ENCODE data around the gene PIK3R3. TPM values are rescaled to one million over a fixed set of nuclear protein-coding genes. Genes with fewer than 3 reads are reported as not detected.

The PIK3R3 gene
- total RNA-seq, 1 experiment from 2014 or later, result 10.4 TPM

- no peak overlapping the region for H2AFZ ChIP-seq (ENCODE audit: low read length)
Observed at GRCh38 chr1:46003315-46003714, 129.1 kb downstream of the PIK3R3 start.

DNA sequence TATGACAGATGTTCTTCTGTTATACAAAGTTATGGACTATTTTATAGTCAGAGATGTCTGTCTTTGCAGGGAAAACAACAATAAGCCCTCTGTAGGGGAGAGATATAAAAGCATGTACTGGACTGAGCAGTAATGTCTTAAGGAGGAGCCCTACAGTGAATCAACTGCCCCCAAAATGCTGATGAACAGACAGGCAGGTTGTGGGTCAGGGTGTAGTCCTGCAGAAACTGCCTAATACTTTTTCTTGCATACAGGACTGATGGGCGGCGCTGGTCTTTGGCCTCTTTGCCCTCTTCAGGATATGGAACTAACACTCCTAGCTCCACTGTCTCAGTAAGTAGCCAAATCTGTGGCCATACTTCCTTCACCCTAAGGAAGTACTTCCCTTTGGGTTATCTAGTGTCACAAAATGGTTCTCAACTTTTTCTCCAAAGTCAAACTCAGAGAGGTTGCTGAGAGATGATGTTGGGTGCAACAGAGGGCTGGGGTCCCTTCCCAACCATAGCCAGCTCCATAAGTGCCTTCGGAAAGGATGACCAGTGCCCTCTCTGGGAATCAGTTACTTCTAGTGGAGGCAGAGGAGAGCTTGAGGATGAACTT lies 129.8 kb downstream of the PIK3R3 start:
- Histone ChIP-seq H3K4me3 (ENCODE audit: low read length) (no peak overlapping the region), H3K27me3 (ENCODE audit: low read length) (no peaks in the 10 kb centered on the region), H3K9ac (ENCODE audit: low read length) (no peak overlapping the region), H3K4me2 (ENCODE audit: low read depth, low read length, poor library complexity, severe bottlenecking) (no peak overlapping the region), H3K9me3 (ENCODE audit: low read length) (no peaks in the 10 kb centered on the region), H4K20me1 (ENCODE audit: insufficient read depth, low read depth, low read length) (no peaks in the 10 kb centered on the region), H2AFZ (ENCODE audit: low read length) (no peak overlapping the region), H3K9me2 (replicated peaks; ENCODE audit: insufficient read depth, low read length) (no peaks in the 10 kb centered on the region), H3K79me2 (ENCODE audit: low read length) (peaks cover 22% of the 10 kb centered on the region), H3K36me3 (ENCODE audit: insufficient read depth, low read length) (peaks cover 4% of the 10 kb centered on the region; the same call in 1 of the 2 replicates), H3K4me1 (ENCODE audit: low read length) (no peaks in the 10 kb centered on the region), H3K27ac (ENCODE audit: low read length) (no peak overlapping the region)
- no peak for DNase-seq

More at GRCh38 chr1:46003315-46003714, 129.1 kb downstream of the PIK3R3 start:
- Histone ChIP-seq H3K9me2 (replicated peaks; ENCODE audit: insufficient read depth, low read length) (no peaks in the 10 kb centered on the region), H4K20me1 (ENCODE audit: insufficient read depth, low read depth, low read length) (no peaks in the 10 kb centered on the region), H3K27me3 (ENCODE audit: low read length) (no peaks in the 10 kb centered on the region), H3K27ac (ENCODE audit: low read length) (no peak overlapping the region), H3K4me2 (ENCODE audit: low read depth, low read length, poor library complexity, severe bottlenecking) (no peak overlapping the region), H3K79me2 (ENCODE audit: low read length) (peaks cover 15% of the 10 kb centered on the region), H3K4me3 (ENCODE audit: low read length) (no peak overlapping the region), H3K9me3 (ENCODE audit: low read length) (no peaks in the 10 kb centered on the region), H3K36me3 (ENCODE audit: insufficient read depth, low read length) (peaks cover 10% of the 10 kb centered on the region), H3K9ac (ENCODE audit: low read length) (no peak overlapping the region), H3K4me1 (ENCODE audit: low read length) (peaks cover 3% of the 10 kb centered on the region; the same call in 1 of the 2 replicates)
- DNase-seq, result no peak

GRCh38 chr1:46001081-46001785 lies 131.2 kb downstream of the PIK3R3 start:
- H3K79me2 ChIP-seq (ENCODE audit: low read length), result peaks cover 26% of the 10 kb centered on the region
- no peaks in the 10 kb centered on the region for H3K9me3 ChIP-seq (ENCODE audit: low read length)
- no peak overlapping the region for H2AFZ ChIP-seq (ENCODE audit: low read length)
- no peak overlapping the region for H3K4me2 ChIP-seq (ENCODE audit: low read depth, low read length, poor library complexity, severe bottlenecking)
- no peak for DNase-seq
- no peak overlapping the region for H3K27ac ChIP-seq (ENCODE audit: low read length)
- H3K9ac ChIP-seq (ENCODE audit: low read length), result no peak overlapping the region
- H4K20me1 ChIP-seq (ENCODE audit: insufficient read depth, low read depth, low read length), result no peaks in the 10 kb centered on the region
- H3K4me3 ChIP-seq (ENCODE audit: low read length), result no peak overlapping the region
- H3K36me3 ChIP-seq (ENCODE audit: insufficient read depth, low read length), result no peaks in the 10 kb centered on the region; the same call in 1 of the 2 replicates
- H3K9me2 ChIP-seq (replicated peaks; ENCODE audit: insufficient read depth, low read length), result no peaks in the 10 kb centered on the region
- H3K4me1 ChIP-seq (ENCODE audit: low read length), result no peaks in the 10 kb centered on the region
- H3K27me3 ChIP-seq (ENCODE audit: low read length), result no peaks in the 10 kb centered on the region

DNA sequence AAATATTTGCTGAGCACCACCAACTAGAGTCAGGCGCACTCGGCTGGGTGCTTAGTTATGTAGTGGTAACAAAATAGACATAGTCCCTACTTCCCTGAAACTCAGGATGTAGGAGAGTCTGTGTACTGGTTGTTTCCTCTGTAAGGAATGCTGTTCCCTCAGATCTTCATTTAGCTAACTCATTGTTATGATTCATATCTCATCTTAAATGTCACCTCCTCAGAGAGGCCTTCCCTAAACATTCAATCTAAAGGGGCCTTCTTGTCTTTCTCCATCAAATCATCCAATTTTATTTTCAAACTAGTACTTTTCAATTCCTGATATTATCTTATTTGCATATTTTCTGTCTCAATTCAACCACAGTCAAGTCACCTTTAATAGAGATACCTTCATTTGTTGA lies 132.9 kb downstream of the PIK3R3 start:
- no peak for DNase-seq
- Histone ChIP-seq H3K9me2 (replicated peaks; ENCODE audit: insufficient read depth, low read length) (no peaks in the 10 kb centered on the region), H3K79me2 (ENCODE audit: low read length) (peaks cover 40% of the 10 kb centered on the region), H3K9ac (ENCODE audit: low read length) (no peak overlapping the region), H3K27me3 (ENCODE audit: low read length) (no peaks in the 10 kb centered on the region), H4K20me1 (ENCODE audit: insufficient read depth, low read depth, low read length) (no peaks in the 10 kb centered on the region), H3K9me3 (ENCODE audit: low read length) (no peaks in the 10 kb centered on the region), H3K4me2 (ENCODE audit: low read depth, low read length, poor library complexity, severe bottlenecking) (no peak overlapping the region), H3K4me3 (ENCODE audit: low read length) (no peak overlapping the region), H3K4me1 (ENCODE audit: low read length) (no peaks in the 10 kb centered on the region), H3K27ac (ENCODE audit: low read length) (no peak overlapping the region), H3K36me3 (ENCODE audit: insufficient read depth, low read length) (no peaks in the 10 kb centered on the region; the same call in 1 of the 2 replicates), H2AFZ (ENCODE audit: low read length) (no peak overlapping the region)

DNA sequence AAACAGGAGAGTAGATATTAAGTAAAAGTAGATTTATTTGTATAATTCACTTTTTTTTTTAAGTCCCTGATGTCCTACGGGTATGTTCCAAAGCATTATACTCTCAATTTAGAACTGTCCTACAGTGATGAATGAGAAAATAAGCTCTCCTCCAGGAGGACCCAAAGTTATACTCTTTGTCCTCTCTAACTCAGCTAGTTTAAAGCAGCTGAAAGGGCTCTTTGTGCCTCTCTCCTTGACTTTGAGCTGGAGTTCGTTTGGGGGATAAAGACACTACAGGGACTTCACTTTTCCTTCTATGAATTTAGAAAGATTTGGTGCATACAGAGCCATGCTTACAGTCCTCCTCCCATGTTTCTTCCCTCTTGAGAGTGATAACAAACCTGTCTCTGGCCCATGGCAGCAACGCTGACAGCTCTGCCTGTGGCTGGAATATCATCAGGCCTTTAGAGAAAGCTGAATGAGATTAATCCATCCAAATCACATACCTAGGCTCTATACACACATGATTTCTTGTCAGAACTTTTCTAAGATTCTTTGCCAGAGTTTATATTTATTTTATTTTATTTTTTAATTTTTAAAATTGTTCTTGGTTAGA lies 134.3 kb downstream of the PIK3R3 start:
- Histone ChIP-seq H3K79me2 (ENCODE audit: low read length) (peaks cover 53% of the 10 kb centered on the region), H3K9ac (ENCODE audit: low read length) (no peak overlapping the region)
- no peak for DNase-seq

DNA sequence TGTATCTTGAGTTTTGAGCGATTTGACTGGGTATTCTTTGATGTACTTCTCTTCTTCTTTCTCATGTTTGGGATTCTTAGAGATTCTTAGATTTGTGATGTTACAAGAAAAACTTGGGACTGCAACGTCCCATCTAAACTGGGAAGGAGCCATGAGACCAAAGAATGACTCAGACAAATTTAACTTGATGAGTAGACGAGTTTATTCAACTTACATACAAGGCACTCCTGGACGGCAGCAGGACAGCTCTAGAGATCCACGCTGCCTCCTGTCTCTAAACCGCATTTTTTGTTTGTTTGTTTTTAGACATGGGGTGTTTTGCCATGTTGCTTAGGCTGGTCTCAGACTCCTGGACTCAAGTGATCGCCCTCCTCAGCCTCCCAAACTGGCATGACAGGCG lies 137.1 kb downstream of the PIK3R3 start:
- H4K20me1 ChIP-seq (ENCODE audit: insufficient read depth, low read depth, low read length), result no peaks in the 10 kb centered on the region
- H3K36me3 ChIP-seq (ENCODE audit: insufficient read depth, low read length), result peaks cover 7% of the 10 kb centered on the region
- no peak for DNase-seq

More for the DNA sequence above, 134.3 kb downstream of the PIK3R3 start:
- H2AFZ ChIP-seq (ENCODE audit: low read length), result no peak overlapping the region
- no peaks in the 10 kb centered on the region for H3K9me2 ChIP-seq (replicated peaks; ENCODE audit: insufficient read depth, low read length)
- H3K4me2 ChIP-seq (ENCODE audit: low read depth, low read length, poor library complexity, severe bottlenecking), result no peak overlapping the region
- no peaks in the 10 kb centered on the region for H4K20me1 ChIP-seq (ENCODE audit: insufficient read depth, low read depth, low read length)
- no peaks in the 10 kb centered on the region; the same call in 1 of the 2 replicates for H3K36me3 ChIP-seq (ENCODE audit: insufficient read depth, low read length)
- H3K4me1 ChIP-seq (ENCODE audit: low read length), result no peaks in the 10 kb centered on the region
- no peak overlapping the region for H3K4me3 ChIP-seq (ENCODE audit: low read length)
- H3K27ac ChIP-seq (ENCODE audit: low read length), result no peak overlapping the region
- no peaks in the 10 kb centered on the region for H3K9me3 ChIP-seq (ENCODE audit: low read length)
- H3K27me3 ChIP-seq (ENCODE audit: low read length), result no peaks in the 10 kb centered on the region

DNA sequence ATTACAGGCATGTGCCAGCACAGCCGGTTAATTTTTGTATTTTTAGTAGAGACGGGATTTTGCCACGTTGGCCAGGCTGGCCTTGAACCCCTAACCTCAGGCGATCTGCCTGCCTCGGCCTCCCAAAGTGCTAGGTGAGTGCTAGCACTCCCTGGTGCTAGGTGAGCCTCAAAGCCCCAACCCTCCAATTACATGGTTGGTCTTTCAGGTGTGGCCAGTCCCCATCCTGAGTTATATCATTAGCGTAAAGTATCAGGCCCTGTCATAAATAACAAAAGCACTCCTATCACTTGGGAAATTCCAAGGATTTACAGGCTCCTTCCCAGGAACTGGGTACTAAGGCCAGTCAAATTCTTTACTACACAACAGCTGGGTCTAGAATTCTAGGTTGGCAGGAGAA lies 138.0 kb downstream of the PIK3R3 start:
- Histone ChIP-seq H3K36me3 (ENCODE audit: insufficient read depth, low read length) (peaks cover 15% of the 10 kb centered on the region), H3K27me3 (ENCODE audit: low read length) (no peaks in the 10 kb centered on the region), H3K79me2 (ENCODE audit: low read length) (peaks cover 77% of the 10 kb centered on the region), H3K4me1 (ENCODE audit: low read length) (no peaks in the 10 kb centered on the region), H2AFZ (ENCODE audit: low read length) (no peak overlapping the region), H3K27ac (ENCODE audit: low read length) (no peak overlapping the region), H3K9me2 (replicated peaks; ENCODE audit: insufficient read depth, low read length) (no peaks in the 10 kb centered on the region), H3K9me3 (ENCODE audit: low read length) (0 out of 2 replicates have a peak, but pooled peaks cover 6% of the 10 kb centered on the region), H3K9ac (ENCODE audit: low read length) (no peak overlapping the region), H3K4me3 (ENCODE audit: low read length) (no peak overlapping the region), H4K20me1 (ENCODE audit: insufficient read depth, low read depth, low read length) (no peaks in the 10 kb centered on the region), H3K4me2 (ENCODE audit: low read depth, low read length, poor library complexity, severe bottlenecking) (no peak overlapping the region)
- no peak for DNase-seq

More for the DNA sequence above, 137.1 kb downstream of the PIK3R3 start:
- H2AFZ ChIP-seq (ENCODE audit: low read length), result no peak overlapping the region
- H3K27me3 ChIP-seq (ENCODE audit: low read length), result no peaks in the 10 kb centered on the region
- no peaks in the 10 kb centered on the region for H3K4me1 ChIP-seq (ENCODE audit: low read length)
- H3K9me2 ChIP-seq (replicated peaks; ENCODE audit: insufficient read depth, low read length), result no peaks in the 10 kb centered on the region
- no peak overlapping the region for H3K27ac ChIP-seq (ENCODE audit: low read length)
- H3K9me3 ChIP-seq (ENCODE audit: low read length), result 0 out of 2 replicates have a peak, but pooled peaks cover 3% of the 10 kb centered on the region
- no peak overlapping the region for H3K9ac ChIP-seq (ENCODE audit: low read length)
- peaks cover 70% of the 10 kb centered on the region for H3K79me2 ChIP-seq (ENCODE audit: low read length)
- no peak overlapping the region for H3K4me3 ChIP-seq (ENCODE audit: low read length)
- H3K4me2 ChIP-seq (ENCODE audit: low read depth, low read length, poor library complexity, severe bottlenecking), result no peak overlapping the region
